H1 (cell line): ENCODE measurements around the gene NFIC. TPM values are rescaled to one million over a fixed set of nuclear protein-coding genes. Genes with fewer than 3 reads are reported as not detected.
A peak's percentile ranks its signal among the peaks of the same experiment; 100 is the strongest.

Experiments
- ASH2L ChIP-seq: fragments of 200-600, 300-600 bp; sonication (generic); IDR thresholded peaks from one replicate; pipeline ENCODE4 v1.7.1; 2017; ENCODE audit warnings: low read length
- BACH1 ChIP-seq: IDR thresholded peaks from 2 replicates; pipeline ENCODE4 v1.6.1; 2012; ENCODE audit warnings: low read length, improper control_type of control experiment
- CBX8 ChIP-seq: fragments of 300-800, 300-1000 bp; sonication (generic); IDR thresholded peaks from 2 replicates; pipeline ENCODE4 v1.7.1; 2016; ENCODE audit warnings: low read depth, low read length, borderline replicate concordance
- CHD2 ChIP-seq: IDR thresholded peaks from 2 replicates; pipeline ENCODE4 v1.6.1; 2012; ENCODE audit warnings: low read length, improper control_type of control experiment
- CTBP2 ChIP-seq: IDR thresholded peaks from 2 replicates; pipeline ENCODE4 v1.7.0; 2011; ENCODE audit warnings: borderline replicate concordance, mild to moderate bottlenecking, moderate library complexity, mixed read lengths, low read length; ENCODE audit not compliant: insufficient read depth, insufficient read length
- E2F6 ChIP-seq: IDR thresholded peaks from 2 replicates; pipeline ENCODE4 v1.6.1; 2012; ENCODE audit warnings: inconsistent platforms
- EP300 ChIP-seq, 2 experiments: IDR thresholded peaks; 1 replicate in 1 of 2; 2 replicates in 1 of 2; pipeline ENCODE4 v1.6.1; 2011 to 2012; ENCODE audit warnings: low read depth in 2 of 2, low read length in 2 of 2, mild to moderate bottlenecking in 2 of 2, borderline replicate concordance in 1 of 2, inconsistent platforms in 1 of 2, moderate library complexity in 1 of 2
- EZH2 ChIP-seq: fragments of 200-600 bp; sonication (generic); IDR thresholded peaks from 2 replicates; pipeline ENCODE4 v1.7.1; 2012; ENCODE audit warnings: low read depth, mild to moderate bottlenecking, moderate library complexity, low read length, inconsistent platforms; ENCODE audit not compliant: severe bottlenecking
- FOSL1 ChIP-seq: IDR thresholded peaks from 2 replicates; pipeline ENCODE4 v1.6.1; 2011; ENCODE audit warnings: mild to moderate bottlenecking, low read depth, low read length, moderate library complexity; ENCODE audit not compliant: insufficient read depth
- MAFK ChIP-seq: IDR thresholded peaks from 2 replicates; pipeline ENCODE4 v1.6.1; 2012; ENCODE audit warnings: low read depth, mild to moderate bottlenecking, improper control_type of control experiment, low read length
- MAX ChIP-seq: IDR thresholded peaks from 2 replicates; pipeline ENCODE4 v1.6.1; 2012; ENCODE audit warnings: inconsistent platforms
- POLR2A ChIP-seq, 2 experiments: IDR thresholded peaks; 1 replicate in 1 of 2; 2 replicates in 1 of 2; pipeline ENCODE4 v1.6.1; 2011; ENCODE audit warnings: low read depth in 2 of 2, low read length in 2 of 2, mild to moderate bottlenecking in 2 of 2; ENCODE audit errors: control extremely low read depth in 1 of 2
- POU5F1 ChIP-seq: IDR thresholded peaks from 2 replicates; pipeline ENCODE4 v1.6.1; 2011; ENCODE audit warnings: low read depth, mild to moderate bottlenecking, low read length, moderate library complexity
- RNF2 ChIP-seq: fragments of 200-900, 300-1000 bp; sonication (generic); IDR thresholded peaks from 2 replicates; pipeline ENCODE4 v1.7.1; 2016; ENCODE audit warnings: borderline replicate concordance, low read depth, mild to moderate bottlenecking, antibody characterized with exemption, low read length; ENCODE audit not compliant: poor library complexity, severe bottlenecking; ENCODE audit errors: missing control alignments
- SP1 ChIP-seq: IDR thresholded peaks from 2 replicates; pipeline ENCODE4 v1.6.1; 2011; ENCODE audit warnings: low read depth, low read length
- TAF7 ChIP-seq: optimal IDR thresholded peaks from 2 replicates; pipeline ENCODE3; 2011; ENCODE audit warnings: low read depth, mild to moderate bottlenecking, inconsistent platforms, low read length, moderate library complexity, borderline replicate concordance
- TBP ChIP-seq: IDR thresholded peaks from 2 replicates; pipeline ENCODE4 v1.6.1; 2011; ENCODE audit warnings: low read depth, low read length, improper control_type of control experiment
- TEAD4 ChIP-seq: IDR thresholded peaks from 2 replicates; pipeline ENCODE4 v1.6.1; 2012; ENCODE audit warnings: low read depth, low read length, inconsistent platforms, mixed read lengths
- USF2 ChIP-seq: IDR thresholded peaks from 2 replicates; pipeline ENCODE4 v1.6.1; 2011; ENCODE audit warnings: low read length, improper control_type of control experiment
- YY1 ChIP-seq: IDR thresholded peaks from 2 replicates; pipeline ENCODE4 v1.6.1; 2011; ENCODE audit warnings: low read depth, mild to moderate bottlenecking, low read length
- polyA plus RNA-seq, 7 experiments: library from polyadenylated mRNA; depleted of rRNA in 3 of 7; stranded (reverse) in 5 of 7; unstranded in 2 of 7; fragments of >200 nt in 5 of 7; fragments of 200-250 nt in 2 of 7; gene quantifications; 1 replicate in 5 of 7; 2 replicates in 1 of 7; 4 replicates in 1 of 7; pipeline versions ENCODE4 v1.2.1 to v1.2.3, GENCODE V29; 2011 to 2013; ENCODE audit warnings: missing spikeins in 2 of 7, mixed read lengths in 2 of 7
- total RNA-seq: library from RNA; stranded (reverse); fragmentation: NEBNext Ultra II Directional; extraction: Animal tissue kit (Norgen Biotek cat#: 25700); gene quantifications from 2 replicates; pipeline ENCODE4 v1.2.1, GENCODE V29; 2021

The NFIC gene
- total and polyA plus RNA-seq, 2 of the 8 experiments (the other 6 are each of a cell fraction or from before 2014, with no cell fraction given), result 0.56 to 3.2 TPM

GRCh38 chr19:3434630-3435553, 68.5 kb downstream of the NFIC start (continued):
- TF ChIP-seq TBP (peak; percentile 87; the same call in 1 of the 2 replicates), MAX (0 out of 2 replicates have a peak, but pooled peaks have one; percentile 39), SP1 (peak; percentile 55; the same call in 1 of the 2 replicates), TEAD4 (no peak), TAF7 (no peak), CHD2 (peak; percentile 89), ASH2L (peak; percentile 83), YY1 (0 out of 2 replicates have a peak, but pooled peaks have one; percentile 32), POLR2A (IDR thresholded peaks at IDR 0.05; ENCODE audit: control extremely low read depth in 1 of 2, low read depth in 2 of 2, low read length in 2 of 2) (peak in 1 of 2 experiments; percentile 82; a peak in 2 of 3 replicates), EP300 (IDR thresholded peaks at IDR 0.05; ENCODE audit: borderline replicate concordance in 1 of 2, low read depth in 2 of 2, low read length in 2 of 2) (no peak), MAFK (no peak), FOSL1 (no peak), CTBP2 (peak; percentile 53), E2F6 (no peak; the same call in 1 of the 2 replicates), POU5F1 (no peak), CBX8 (no peak), BACH1 (no peak), EZH2 (no peak), RNF2 (no peak), USF2 (no peak)
